GM12865 (cell line): ENCODE data around the gene JAM2.
"Not testable (repeated sequence)": the region's sequence is repeated elsewhere in the genome, so short reads cannot be mapped to it uniquely, and the experiment has no call there.

Experiments
- DNase-seq: peaks from one replicate; pipeline ENCODE4 v3.0.0; 2010; ENCODE audit warnings: low read depth
- H3K4me3 ChIP-seq: 2 replicates; pipeline ENCODE4 v1.5.1; 2011; ENCODE audit warnings: mild to moderate bottlenecking, low read depth, low read length, control low read depth
- TF ChIP-seq, protein P1 (sequence below): IDR thresholded peaks from 2 replicates; pipeline ENCODE4 v1.5.1; 2011; ENCODE audit warnings: low read length, control low read depth, low read depth, inconsistent platforms; ENCODE audit not compliant: insufficient read depth; ENCODE audit errors: missing control alignments

JAM2 gene

DNA sequence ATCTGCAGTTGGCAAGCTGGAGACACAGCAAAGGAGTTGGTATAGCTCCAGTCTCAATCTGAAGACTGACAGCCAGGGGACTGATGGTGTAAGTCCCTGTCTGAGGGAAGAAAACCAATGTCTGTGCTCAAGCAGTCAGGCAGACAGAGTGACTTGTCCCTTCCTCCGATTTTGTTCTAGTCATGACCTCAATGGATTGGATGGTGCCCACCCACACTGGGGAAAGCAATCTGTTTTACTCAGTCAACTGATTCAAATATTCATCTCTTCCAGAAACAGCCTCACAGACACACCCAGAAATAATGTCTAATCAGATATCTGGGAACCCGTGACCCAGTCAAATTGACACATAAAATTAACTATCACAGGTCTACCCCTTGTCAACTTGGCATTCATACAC, 19.9 kb upstream of the JAM2 start:
- H3K4me3 ChIP-seq: no peak overlapping the region
- no peak for DNase-seq
- TF ChIP-seq, protein P1, sequence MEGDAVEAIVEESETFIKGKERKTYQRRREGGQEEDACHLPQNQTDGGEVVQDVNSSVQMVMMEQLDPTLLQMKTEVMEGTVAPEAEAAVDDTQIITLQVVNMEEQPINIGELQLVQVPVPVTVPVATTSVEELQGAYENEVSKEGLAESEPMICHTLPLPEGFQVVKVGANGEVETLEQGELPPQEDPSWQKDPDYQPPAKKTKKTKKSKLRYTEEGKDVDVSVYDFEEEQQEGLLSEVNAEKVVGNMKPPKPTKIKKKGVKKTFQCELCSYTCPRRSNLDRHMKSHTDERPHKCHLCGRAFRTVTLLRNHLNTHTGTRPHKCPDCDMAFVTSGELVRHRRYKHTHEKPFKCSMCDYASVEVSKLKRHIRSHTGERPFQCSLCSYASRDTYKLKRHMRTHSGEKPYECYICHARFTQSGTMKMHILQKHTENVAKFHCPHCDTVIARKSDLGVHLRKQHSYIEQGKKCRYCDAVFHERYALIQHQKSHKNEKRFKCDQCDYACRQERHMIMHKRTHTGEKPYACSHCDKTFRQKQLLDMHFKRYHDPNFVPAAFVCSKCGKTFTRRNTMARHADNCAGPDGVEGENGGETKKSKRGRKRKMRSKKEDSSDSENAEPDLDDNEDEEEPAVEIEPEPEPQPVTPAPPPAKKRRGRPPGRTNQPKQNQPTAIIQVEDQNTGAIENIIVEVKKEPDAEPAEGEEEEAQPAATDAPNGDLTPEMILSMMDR: no peak

DNA sequence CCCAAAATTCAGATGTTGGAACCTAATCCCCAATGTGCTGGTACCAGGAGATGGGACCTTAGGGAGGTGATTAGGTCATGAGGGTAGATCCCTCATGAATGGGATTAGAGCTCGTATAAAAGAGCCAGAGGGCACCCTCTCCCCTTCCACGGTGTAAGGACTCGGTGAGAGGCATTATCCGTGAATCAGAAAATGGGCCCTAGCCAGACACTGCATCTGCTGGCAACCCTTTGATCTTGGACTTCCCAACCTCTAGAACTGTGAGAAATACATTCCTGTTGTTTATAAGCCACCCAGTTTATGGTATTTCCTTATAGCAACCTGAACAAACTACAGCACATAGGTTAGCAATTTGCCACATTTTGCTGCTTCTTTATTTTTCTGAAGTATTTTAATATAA, 14.5 kb upstream of the JAM2 start:
- TF ChIP-seq, protein P1: no peak
- no peak for DNase-seq
- H3K4me3 ChIP-seq: no peak overlapping the region

DNA sequence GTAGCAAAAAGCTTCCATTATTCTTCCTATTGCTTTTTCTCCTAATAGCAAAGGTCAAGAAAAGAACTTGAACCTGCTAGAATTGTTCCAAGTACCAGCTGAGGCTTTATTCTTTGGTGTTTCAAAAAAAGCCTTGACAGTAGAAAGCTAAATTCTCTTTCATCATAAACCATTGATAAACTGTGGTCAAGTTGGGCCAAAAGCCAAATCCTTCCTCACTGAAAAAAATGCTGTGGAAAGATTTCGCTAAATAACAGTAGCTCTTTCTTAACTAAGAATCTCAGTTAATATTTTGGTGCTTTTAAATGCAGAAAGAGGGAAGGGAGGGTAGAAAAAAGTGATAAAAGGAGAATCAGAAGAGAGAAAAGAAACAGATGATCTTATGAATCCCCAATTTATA, 14.0 kb upstream of the JAM2 start:
- TF ChIP-seq, protein P1: no peak
- no peak overlapping the region for H3K4me3 ChIP-seq
- no peak for DNase-seq

DNA sequence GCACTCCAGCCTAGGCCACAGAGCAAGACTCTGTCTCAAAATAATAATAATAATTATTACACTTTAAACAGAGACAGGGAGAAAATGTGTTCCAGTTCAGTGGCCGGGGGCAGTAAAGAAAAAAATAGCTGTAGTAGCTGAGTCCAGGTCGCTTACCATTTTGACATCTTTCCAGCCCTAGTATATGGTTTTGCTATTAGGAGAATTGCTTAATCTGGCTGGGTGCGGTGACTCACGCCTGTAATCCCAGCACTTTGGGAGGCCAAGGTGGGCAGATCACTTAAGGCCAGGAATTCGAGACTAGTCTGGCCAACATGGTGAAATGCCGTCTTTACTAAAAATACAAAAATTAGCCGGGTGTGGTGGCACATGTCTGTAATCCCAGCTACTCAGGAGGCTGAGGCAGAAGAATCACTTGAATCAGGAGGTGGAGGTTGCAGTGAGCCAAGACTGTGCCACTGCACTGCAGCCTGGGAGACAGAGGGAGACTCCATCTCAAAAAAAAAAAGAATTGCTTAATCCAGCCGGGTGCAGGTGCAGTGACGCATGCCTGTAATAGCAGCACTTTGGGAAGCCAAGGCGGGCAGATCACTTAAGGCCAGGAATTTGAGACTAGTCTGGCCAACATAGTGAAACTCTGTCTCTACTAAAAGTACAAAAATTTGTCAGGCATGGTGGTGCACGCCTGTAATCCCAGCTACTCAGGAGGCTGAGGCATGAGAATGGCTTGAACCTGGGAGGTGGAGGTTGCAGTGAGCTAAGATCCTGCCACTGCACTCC, 13.1 kb upstream of the JAM2 start:
- not testable (repeated sequence) for H3K4me3 ChIP-seq, DNase-seq

DNA sequence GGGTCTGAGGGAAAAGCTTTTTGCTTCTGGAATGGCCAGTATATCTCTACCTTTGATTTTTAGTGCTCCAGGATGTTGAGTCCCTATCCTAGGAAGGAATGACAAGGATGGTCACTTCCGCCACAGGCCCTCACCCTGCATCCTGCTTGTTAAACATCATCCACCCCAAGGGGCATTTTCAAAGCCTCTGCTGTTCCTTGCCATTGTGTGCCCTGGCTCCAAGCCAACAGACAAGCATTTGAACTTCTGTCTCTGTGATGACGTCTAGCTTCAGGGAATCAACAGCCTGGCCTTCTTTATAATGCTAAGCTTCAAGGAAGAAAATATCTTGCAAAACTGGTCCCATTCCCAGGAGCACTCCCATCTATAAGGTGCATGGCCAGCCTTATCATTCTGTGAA, 12.3 kb upstream of the JAM2 start:
- TF ChIP-seq, protein P1: no peak
- DNase-seq: no peak
- H3K4me3 ChIP-seq: no peak overlapping the region

DNA sequence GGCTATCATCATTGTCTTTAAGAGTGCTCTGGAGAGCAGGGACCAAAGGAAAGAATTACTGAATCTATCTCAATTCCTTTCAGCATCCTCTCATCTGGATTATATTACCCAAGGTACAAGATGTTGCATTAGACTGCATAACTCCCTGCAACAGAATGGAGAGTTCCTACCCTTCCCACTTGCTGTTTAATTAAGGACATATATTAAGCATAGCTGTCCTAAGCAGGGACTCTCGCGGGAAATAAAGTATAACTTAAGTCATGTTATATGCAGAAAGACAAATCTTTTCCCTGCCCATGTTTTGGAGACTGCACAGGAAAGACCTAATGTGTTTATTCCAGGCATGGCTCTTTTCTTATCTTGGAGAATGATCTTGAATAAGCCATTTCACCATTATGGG, 6.8 kb upstream of the JAM2 start:
- H3K4me3 ChIP-seq: no peak overlapping the region
- no peak for DNase-seq
- TF ChIP-seq, protein P1: no peak

DNA sequence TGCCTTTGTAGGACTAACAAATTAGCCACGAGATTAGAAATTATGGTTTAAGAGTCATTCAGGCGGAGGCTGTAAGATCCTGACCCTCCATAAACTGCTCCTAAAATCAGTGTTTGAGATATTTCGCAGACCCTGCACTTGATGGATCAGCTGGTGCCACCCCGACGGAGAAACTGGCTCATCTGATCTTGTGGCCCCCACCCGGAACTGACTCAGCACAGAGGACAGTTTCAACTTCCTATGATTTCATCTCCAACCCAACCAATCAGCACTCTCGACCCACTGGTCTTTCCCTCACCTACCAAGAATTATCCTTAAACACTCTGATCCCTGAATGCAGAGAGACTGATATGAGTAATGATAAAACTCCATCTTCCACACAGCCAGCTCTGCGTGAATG, 3.7 kb upstream of the JAM2 start:
- no peak overlapping the region for H3K4me3 ChIP-seq
- TF ChIP-seq, protein P1: no peak
- no peak for DNase-seq
